ENCODE data around the gene CSNK1D. TPM values are rescaled to one million over a fixed set of nuclear protein-coding genes. Genes with fewer than 3 reads are reported as not detected.
A peak's percentile ranks its signal among the peaks of the same experiment; 100 is the strongest.

The CSNK1D gene
- total RNA-seq (10 to 100 TPM; 35.2 to 51.1 TPM), polyA plus RNA-seq (ENCODE audit: insufficient read length in 2 of 2) (100 to 1,000 TPM; 127 to 144 TPM)
- long read RNA-seq, donor 1, transcript CSNK1D-202 (9 exons, 3,712 nt), result major isoform, 17 of 32 reads
- long read RNA-seq, donor 1, partial matches to known transcripts, result 6 of 32 reads
- long read RNA-seq, donor 1, other reads (novel, unspliced or antisense), result 0 of 32 reads
- long read RNA-seq, donor 2, transcript CSNK1D-202 (9 exons, 3,712 nt), result major isoform, 5 of 10 reads
- long read RNA-seq, donor 2, partial matches to known transcripts, result 0 of 10 reads
- long read RNA-seq, donor 2, other reads (novel, unspliced or antisense), result 0 of 10 reads
- long read RNA-seq, donor 3, partial matches to known transcripts, result 0 of 14 reads
- long read RNA-seq, donor 3, other reads (novel, unspliced or antisense), result 0 of 14 reads
- long read RNA-seq, donor 4, transcript CSNK1D-203 (10 exons, 2,047 nt), result major isoform, 5 of 11 reads
- long read RNA-seq, donor 4, partial matches to known transcripts, result 0 of 11 reads
- long read RNA-seq, donor 4, other reads (novel, unspliced or antisense), result 0 of 11 reads

DNA sequence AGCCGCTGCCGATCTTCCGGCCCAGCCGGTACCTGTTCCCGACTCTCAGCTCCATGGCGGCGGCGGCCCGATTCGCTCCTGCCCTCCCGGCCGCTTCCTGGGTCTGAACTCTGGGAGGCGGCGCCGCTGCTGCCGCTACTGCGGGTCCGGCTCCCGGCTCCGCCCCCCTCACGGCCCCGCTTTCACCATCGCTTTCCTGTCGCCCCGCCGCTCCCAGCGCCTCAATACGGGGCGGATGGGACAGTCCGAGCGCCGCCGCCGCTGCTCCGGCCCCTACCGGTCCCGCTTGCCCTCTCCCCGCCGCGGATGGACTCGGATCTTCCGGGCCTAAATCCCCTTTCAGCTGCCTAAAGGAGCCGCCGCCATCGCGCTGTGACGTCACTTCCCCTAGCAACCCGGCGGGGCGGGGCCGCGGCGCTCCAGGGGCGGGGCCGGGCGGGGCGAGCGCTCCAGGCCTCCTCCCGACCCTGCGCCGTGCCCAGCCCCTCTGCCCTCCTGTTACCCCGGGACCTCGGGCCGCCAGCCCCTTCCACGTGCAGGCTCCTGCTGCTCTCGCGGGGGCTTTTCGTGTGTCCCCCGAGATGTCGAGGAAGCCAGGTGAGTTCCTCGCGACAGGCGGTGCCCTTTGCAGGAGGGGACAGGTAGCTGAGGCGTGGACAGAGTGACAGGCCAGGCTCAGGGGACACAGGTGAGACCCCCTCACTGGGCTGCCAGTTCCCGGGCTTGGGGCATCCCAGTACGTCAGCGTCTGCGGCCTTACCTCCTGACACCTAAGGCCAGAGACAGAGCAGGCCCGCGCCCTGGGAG, at the start of gene CSNK1D:
Gene CSNK1D, minus strand, starts transcription at position 374 of the 807 bp plus-strand sequence. Its CDS starts 319 bp downstream, at position 55.
- peaks cover 45% of the 10 kb centered on the region for H3K36me3 ChIP-seq (ENCODE audit: control insufficient read depth, insufficient read depth, low read length)
- peak within 1 kb of the TSS; percentile 72 for H3K4me3 ChIP-seq (ENCODE audit: low read depth, low read length)
- peak; percentile 82 to 97 (median 89) for DNase-seq (ENCODE audit: low read depth in 4 of 6, low spot score in 6 of 6)
- peaks cover 59% of the 10 kb centered on the region for H3K4me1 ChIP-seq (ENCODE audit: control insufficient read depth, insufficient read depth, low read length)
- WGBS (ENCODE audit: insufficient coverage), result 3% methylated on average over 80 of the region's 80 CpGs
- H3K9me3 ChIP-seq (ENCODE audit: control insufficient read depth, insufficient read depth, low read length), result no peaks in the 10 kb centered on the region
- no peaks in the 10 kb centered on the region for H3K27me3 ChIP-seq (ENCODE audit: control insufficient read depth, insufficient read depth, low read length)
- H3K27ac ChIP-seq (ENCODE audit: low read depth, low read length), result peak within 1 kb of the TSS; percentile 95

DNA sequence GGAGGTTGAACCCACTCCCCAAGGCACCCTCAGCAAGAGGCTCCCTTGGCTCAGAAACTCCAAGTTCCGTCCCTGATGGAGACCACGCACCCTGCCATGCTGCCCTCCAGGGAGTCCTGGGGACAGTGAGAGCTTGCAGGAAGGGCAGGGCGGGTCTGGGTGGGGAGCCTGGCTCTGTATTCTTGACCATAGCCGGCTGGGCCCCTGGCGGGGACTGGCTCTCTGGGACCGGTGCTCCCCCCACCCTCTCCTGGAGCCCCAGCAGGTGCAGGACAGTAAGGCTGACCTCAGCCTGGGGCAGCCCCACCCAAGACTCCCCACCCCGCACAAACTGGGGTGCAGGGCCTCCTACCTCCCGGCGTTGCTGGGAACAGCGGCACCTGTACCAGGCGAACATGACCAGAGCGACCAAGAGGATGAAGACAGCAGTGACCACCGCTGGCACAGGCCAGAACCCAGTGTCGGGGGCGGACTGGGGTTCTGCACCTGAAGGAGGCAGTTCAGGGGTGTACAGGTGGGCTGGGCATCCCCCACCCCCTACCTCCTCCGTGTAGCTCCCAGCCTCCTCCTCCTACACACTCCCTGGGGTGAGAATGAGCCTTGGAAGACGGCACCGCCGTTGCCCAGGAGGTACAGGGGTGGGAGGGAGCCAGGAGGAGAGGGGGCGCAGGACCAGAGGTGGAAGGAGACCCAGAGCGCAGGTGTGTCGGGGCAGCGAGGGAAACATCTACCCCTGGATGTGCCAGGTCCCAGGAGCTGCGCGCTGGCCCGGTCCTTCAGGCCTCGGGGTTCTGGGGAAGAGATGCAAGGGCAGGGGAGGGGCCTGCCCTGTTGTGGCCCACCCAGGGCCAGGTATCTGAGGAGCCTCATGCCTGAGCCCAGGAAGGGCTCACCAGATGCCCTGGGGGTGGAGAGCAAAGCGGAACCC, 49.3 kb upstream of the CSNK1D start:
- no peak overlapping the region for H3K4me3 ChIP-seq (ENCODE audit: low read depth, low read length)
- H3K4me1 ChIP-seq (ENCODE audit: control insufficient read depth, insufficient read depth, low read length), result peaks cover 10% of the 10 kb centered on the region
- no peak overlapping the region for H3K27ac ChIP-seq (ENCODE audit: low read depth, low read length)
- 89% methylated on average over 16 of the region's 28 CpGs for WGBS (ENCODE audit: insufficient coverage)
- no peaks in the 10 kb centered on the region for H3K9me3 ChIP-seq (ENCODE audit: control insufficient read depth, insufficient read depth, low read length)
- H3K27me3 ChIP-seq (ENCODE audit: control insufficient read depth, insufficient read depth, low read length), result peaks cover 3% of the 10 kb centered on the region
- H3K36me3 ChIP-seq (ENCODE audit: control insufficient read depth, insufficient read depth, low read length), result no peaks in the 10 kb centered on the region
- no peak for DNase-seq (ENCODE audit: low read depth in 4 of 6, low spot score in 6 of 6)

DNA sequence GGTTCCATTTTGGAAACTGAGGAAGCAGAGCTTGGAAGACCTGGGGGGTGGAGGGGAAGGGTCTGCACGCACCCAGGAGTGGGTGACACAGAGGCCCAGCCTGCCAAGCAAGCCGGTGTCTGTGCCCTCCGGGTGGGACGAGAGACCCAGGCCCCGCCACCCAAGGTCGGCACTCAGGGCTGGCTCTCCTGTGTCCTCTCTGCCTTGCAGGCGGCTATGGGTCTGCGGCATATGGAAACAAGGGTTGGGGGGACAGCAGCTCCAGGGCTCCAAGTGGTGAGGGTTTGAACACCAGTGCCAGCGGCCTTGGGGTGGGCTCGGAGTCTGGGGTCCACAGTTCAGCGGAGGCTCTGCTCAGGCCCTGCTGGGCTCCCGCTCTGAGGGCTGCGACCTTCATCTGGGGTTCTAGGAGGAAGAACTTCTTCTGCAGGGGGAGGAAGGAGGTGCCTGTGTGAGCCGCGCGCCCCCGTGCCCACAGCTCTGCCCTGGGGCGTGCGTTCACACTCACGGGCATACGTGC, 48.5 kb upstream of the CSNK1D start:
- Histone ChIP-seq H3K36me3 (ENCODE audit: control insufficient read depth, insufficient read depth, low read length) (no peaks in the 10 kb centered on the region), H3K27ac (ENCODE audit: low read depth, low read length) (no peak overlapping the region), H3K27me3 (ENCODE audit: control insufficient read depth, insufficient read depth, low read length) (peaks cover 3% of the 10 kb centered on the region), H3K4me1 (ENCODE audit: control insufficient read depth, insufficient read depth, low read length) (peaks cover 5% of the 10 kb centered on the region), H3K9me3 (ENCODE audit: control insufficient read depth, insufficient read depth, low read length) (no peaks in the 10 kb centered on the region), H3K4me3 (ENCODE audit: low read depth, low read length) (no peak overlapping the region)
- DNase-seq (ENCODE audit: low read depth in 4 of 6, low spot score in 6 of 6), result no peak
- 86% methylated on average over 11 of the region's 21 CpGs for WGBS (ENCODE audit: insufficient coverage)

DNA sequence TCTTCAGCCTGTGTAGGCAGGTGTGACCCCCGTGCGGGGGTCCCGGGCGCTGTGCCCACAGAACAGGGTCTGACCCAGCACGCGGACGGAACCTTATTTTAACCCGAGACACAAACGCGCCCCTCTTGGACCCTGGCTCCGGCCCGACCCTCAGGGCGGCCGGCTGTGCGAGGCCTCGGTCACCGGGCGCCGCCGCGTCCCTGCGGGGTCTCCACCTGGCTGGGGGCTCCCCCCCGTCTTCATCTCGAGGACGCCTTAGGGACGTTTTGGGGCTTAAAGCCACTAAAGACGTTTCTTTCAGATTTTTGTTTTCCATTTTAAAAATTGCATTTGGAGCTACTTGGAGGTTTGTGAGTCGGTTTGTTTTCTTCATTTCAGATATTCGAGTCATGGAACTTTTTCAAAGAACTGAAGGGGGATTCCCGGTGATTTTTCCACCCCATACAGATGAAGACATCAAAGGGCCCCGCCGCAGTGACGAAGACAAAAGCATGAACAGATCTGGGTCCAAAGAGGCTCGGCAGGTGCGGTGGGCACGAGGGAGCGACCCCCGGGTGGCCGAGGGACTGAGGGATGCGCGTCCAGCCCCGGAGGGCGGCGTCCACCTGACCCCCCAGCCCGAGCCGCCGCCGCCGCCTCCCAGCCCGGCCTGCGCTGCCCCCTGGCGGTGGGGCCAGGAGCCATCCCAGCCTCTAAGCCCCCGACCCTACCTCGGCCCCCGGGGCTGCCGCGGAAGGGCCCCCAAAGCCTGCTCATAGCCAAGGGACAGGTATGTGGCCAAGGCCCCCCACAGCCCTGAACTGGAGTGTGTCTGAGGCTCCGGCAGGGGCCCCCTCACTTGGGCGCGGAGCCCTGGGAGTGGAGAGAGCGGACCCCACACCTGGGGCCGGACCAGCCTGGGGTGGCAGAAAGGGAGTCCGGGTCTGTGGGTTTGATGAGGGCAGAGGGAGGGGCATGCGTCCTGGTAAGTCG, 47.7 kb upstream of the CSNK1D start:
- DNase-seq (ENCODE audit: low read depth in 4 of 6, low spot score in 6 of 6), result no peak
- Histone ChIP-seq H3K4me1 (ENCODE audit: control insufficient read depth, insufficient read depth, low read length) (peaks cover 5% of the 10 kb centered on the region), H3K27ac (ENCODE audit: low read depth, low read length) (no peak overlapping the region), H3K9me3 (ENCODE audit: control insufficient read depth, insufficient read depth, low read length) (no peaks in the 10 kb centered on the region), H3K27me3 (ENCODE audit: control insufficient read depth, insufficient read depth, low read length) (peaks cover 3% of the 10 kb centered on the region), H3K36me3 (ENCODE audit: control insufficient read depth, insufficient read depth, low read length) (no peaks in the 10 kb centered on the region), H3K4me3 (ENCODE audit: low read depth, low read length) (no peak overlapping the region)
- WGBS (ENCODE audit: insufficient coverage), result 44% methylated on average over 60 of the region's 65 CpGs

DNA sequence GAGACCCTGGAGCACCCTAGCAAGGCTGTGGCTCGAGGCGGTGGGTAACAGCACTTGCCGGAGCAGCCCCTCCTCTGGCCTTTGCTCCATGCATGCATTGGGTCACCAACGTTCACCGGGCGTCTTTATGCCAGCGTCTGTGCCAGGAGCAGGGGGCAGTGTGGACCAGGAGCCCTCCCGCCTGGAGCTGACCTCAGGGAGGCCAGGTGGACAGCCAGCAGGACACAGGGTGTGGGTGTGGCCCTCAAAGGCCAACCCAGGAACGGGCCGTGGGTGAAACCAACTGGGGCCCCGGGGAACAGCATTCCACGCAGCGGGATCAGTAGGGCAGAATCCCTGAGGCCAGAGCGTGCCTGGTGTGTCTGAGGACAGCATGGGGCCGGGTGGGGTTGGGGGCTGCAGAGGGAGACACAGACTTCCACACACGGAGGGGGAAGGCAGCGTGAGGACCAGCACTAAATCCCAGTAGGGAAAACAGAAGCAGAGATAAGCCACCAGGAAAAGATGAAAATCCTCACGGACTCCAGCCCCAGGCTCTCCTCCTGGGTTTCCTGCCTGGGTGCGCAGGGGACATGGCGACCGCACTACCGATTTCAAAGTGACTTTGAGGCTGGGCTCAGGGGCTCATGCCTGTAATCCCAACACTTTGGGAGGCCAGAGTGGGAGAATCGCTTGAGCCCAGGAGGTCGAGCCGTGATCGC, 46.8 kb upstream of the CSNK1D start:
- 84% methylated on average over 22 of the region's 26 CpGs for WGBS (ENCODE audit: insufficient coverage)
- Histone ChIP-seq H3K27me3 (ENCODE audit: control insufficient read depth, insufficient read depth, low read length) (peaks cover 9% of the 10 kb centered on the region), H3K4me3 (ENCODE audit: low read depth, low read length) (no peak overlapping the region), H3K27ac (ENCODE audit: low read depth, low read length) (no peak overlapping the region), H3K4me1 (ENCODE audit: control insufficient read depth, insufficient read depth, low read length) (peaks cover 14% of the 10 kb centered on the region), H3K36me3 (ENCODE audit: control insufficient read depth, insufficient read depth, low read length) (no peaks in the 10 kb centered on the region), H3K9me3 (ENCODE audit: control insufficient read depth, insufficient read depth, low read length) (no peaks in the 10 kb centered on the region)
- no peak for DNase-seq (ENCODE audit: low read depth in 4 of 6, low spot score in 6 of 6)

DNA sequence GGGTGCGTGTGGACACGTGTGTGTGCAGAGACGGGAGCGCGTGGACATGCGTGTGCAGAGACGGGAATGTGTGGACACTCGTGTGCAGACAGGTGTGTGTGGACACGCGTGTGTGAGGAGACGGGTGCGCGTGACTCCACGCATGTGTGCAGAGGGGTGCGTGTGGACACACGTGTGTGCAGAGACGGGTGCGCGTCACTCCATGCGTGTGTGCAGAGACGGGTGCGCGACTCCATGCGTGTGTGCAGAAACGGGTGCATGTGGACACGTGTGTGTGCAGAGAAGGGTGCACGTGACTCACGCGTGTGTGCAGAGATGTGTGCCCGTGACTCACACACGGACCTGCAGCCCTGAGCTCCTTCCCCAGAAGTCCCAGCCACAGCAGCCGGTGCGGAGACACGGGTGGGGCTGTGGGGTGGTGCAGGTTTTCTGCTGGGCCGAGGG, 46.1 kb upstream of the CSNK1D start:
- Histone ChIP-seq H3K4me3 (ENCODE audit: low read depth, low read length) (no peak overlapping the region), H3K4me1 (ENCODE audit: control insufficient read depth, insufficient read depth, low read length) (peaks cover 15% of the 10 kb centered on the region), H3K27ac (ENCODE audit: low read depth, low read length) (no peak overlapping the region), H3K27me3 (ENCODE audit: control insufficient read depth, insufficient read depth, low read length) (peaks cover 9% of the 10 kb centered on the region), H3K9me3 (ENCODE audit: control insufficient read depth, insufficient read depth, low read length) (no peaks in the 10 kb centered on the region), H3K36me3 (ENCODE audit: control insufficient read depth, insufficient read depth, low read length) (no peaks in the 10 kb centered on the region)
- DNase-seq (ENCODE audit: low read depth in 4 of 6, low spot score in 6 of 6), result no peak
- 96% methylated on average over 35 of the region's 35 CpGs for WGBS (ENCODE audit: insufficient coverage)

DNA sequence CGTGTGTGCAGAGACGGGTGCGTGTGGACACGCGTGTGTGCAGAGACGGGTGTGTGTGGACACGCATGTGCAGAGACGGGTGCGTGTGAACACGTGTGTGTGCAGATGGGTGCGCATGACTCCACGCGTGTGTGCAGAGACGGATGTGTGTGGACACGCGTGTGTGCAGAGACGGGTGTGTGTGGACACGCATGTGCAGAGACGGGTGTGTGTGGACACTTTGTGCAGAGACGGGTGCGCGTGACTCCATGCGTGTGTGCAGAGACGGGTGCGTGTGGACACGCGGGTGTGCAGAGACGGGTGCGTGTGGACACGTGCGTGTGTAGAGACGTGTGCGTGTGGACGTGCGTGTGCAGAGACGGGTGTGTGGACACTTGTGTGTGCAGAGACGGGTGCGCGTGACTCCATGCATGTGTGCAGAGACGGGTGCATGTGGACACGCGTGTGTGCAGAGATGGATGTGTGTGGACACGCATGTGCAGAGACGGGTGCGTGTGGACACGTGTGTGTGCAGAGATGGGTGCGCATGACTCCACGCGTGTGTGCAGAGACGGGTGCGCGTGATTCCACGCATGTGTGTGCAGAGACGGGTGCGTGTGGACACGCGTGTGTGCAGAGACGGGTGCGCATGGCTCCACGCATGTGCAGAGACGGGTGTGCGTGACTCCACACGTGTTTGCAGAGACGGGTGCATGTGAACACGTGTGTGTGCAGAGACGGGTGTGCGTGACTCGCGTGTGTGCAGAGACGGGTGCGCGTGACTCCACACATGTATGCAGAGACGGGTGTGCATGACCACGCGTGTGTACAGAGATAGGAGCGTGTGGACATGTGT, 45.5 kb upstream of the CSNK1D start:
- Histone ChIP-seq H3K4me3 (ENCODE audit: low read depth, low read length) (no peak overlapping the region), H3K36me3 (ENCODE audit: control insufficient read depth, insufficient read depth, low read length) (no peaks in the 10 kb centered on the region), H3K27me3 (ENCODE audit: control insufficient read depth, insufficient read depth, low read length) (peaks cover 9% of the 10 kb centered on the region), H3K27ac (ENCODE audit: low read depth, low read length) (no peak overlapping the region), H3K4me1 (ENCODE audit: control insufficient read depth, insufficient read depth, low read length) (peaks cover 15% of the 10 kb centered on the region), H3K9me3 (ENCODE audit: control insufficient read depth, insufficient read depth, low read length) (no peaks in the 10 kb centered on the region)
- WGBS (ENCODE audit: insufficient coverage), result 96% methylated on average over 76 of the region's 76 CpGs
- no peak for DNase-seq (ENCODE audit: low read depth in 4 of 6, low spot score in 6 of 6)

All from spinal cord (tissue), 10 donors.